HEK293T (cell line): ENCODE results near the gene HEPHL1.

Source experiments
- CTCF ChIA-PET: fragments of 350-600 bp; formaldehyde crosslinking; extraction: SDS; loops from one replicate; lab custom pipeline; 2021; ENCODE audit warnings: antibody characterized with exemption, inconsistent platforms; lab: Yijun Ruan, JAX
- POLR2A ChIA-PET: fragments of 350-600 bp; formaldehyde crosslinking; extraction: SDS; loops from one replicate; lab custom pipeline; 2020; ENCODE audit warnings: antibody characterized with exemption, inconsistent platforms; lab: Yijun Ruan, JAX
- DNase-seq: peaks from one replicate; pipeline ENCODE4 v3.0.0; 2012; ENCODE audit warnings: mixed read lengths; ENCODE audit errors: extremely low spot score
- ARNT ChIP-seq: fragments of 450-650 bp; IDR thresholded peaks from 2 replicates; pipeline ENCODE4 v1.6.1; 2017; ENCODE audit warnings: mild to moderate bottlenecking
- BHLHE40 ChIP-seq: fragments of 450-650 bp; IDR thresholded peaks from 2 replicates; pipeline ENCODE4 v1.6.1; 2016; ENCODE audit warnings: mild to moderate bottlenecking, moderate library complexity, borderline replicate concordance
- CTBP1 ChIP-seq: fragments of 450-650 bp; IDR thresholded peaks from 2 replicates; pipeline ENCODE4 v1.6.1; 2016; ENCODE audit warnings: borderline replicate concordance
- ELF4 ChIP-seq: fragments of 450-650 bp; IDR thresholded peaks from 2 replicates; pipeline ENCODE4 v1.6.1; 2017; ENCODE audit warnings: antibody characterized with exemption
- FOXA1 ChIP-seq: fragments of 450-650 bp; IDR thresholded peaks from 2 replicates; pipeline ENCODE4 v1.6.1; 2016; ENCODE audit warnings: mild to moderate bottlenecking
- FOXK2 ChIP-seq: fragments of 450-650 bp; IDR thresholded peaks from 2 replicates; pipeline ENCODE4 v1.6.1; 2016; ENCODE audit warnings: mild to moderate bottlenecking
- FOXM1 ChIP-seq: fragments of 450-650 bp; IDR thresholded peaks from 2 replicates; pipeline ENCODE4 v1.6.1; 2017; ENCODE audit warnings: mild to moderate bottlenecking, borderline replicate concordance
- HDGF ChIP-seq: fragments of 450-650 bp; IDR thresholded peaks from 2 replicates; pipeline ENCODE4 v1.6.1; 2017; ENCODE audit warnings: antibody characterized with exemption, borderline replicate concordance
- L3MBTL2 ChIP-seq: fragments of 450-650 bp; conservative IDR thresholded peaks from 2 replicates; pipeline ENCODE4 v1.6.1; 2016; ENCODE audit warnings: mild to moderate bottlenecking
- LEF1 ChIP-seq: fragments of 450-650 bp; IDR thresholded peaks from 2 replicates; pipeline ENCODE4 v1.6.1; 2017; ENCODE audit warnings: mild to moderate bottlenecking, borderline replicate concordance
- NFRKB ChIP-seq: fragments of 450-650 bp; IDR thresholded peaks from 2 replicates; pipeline ENCODE4 v1.6.1; 2016; ENCODE audit warnings: mild to moderate bottlenecking, moderate library complexity
- PKNOX1 ChIP-seq: fragments of 450-650 bp; IDR thresholded peaks from 2 replicates; pipeline ENCODE4 v1.6.1; 2016
- SP1 ChIP-seq: fragments of 450-650 bp; IDR thresholded peaks from 2 replicates; pipeline ENCODE4 v1.6.1; 2017
- SUZ12 ChIP-seq: fragments of 450-650 bp; IDR thresholded peaks from 2 replicates; pipeline ENCODE4 v1.6.1; 2016; ENCODE audit warnings: mild to moderate bottlenecking
- TARDBP ChIP-seq: fragments of 450-650 bp; IDR thresholded peaks from 2 replicates; pipeline ENCODE4 v1.6.1; 2016
- ZNF384 ChIP-seq: fragments of 450-650 bp; IDR thresholded peaks from 2 replicates; pipeline ENCODE4 v1.6.1; 2016

The HEPHL1 gene

DNA sequence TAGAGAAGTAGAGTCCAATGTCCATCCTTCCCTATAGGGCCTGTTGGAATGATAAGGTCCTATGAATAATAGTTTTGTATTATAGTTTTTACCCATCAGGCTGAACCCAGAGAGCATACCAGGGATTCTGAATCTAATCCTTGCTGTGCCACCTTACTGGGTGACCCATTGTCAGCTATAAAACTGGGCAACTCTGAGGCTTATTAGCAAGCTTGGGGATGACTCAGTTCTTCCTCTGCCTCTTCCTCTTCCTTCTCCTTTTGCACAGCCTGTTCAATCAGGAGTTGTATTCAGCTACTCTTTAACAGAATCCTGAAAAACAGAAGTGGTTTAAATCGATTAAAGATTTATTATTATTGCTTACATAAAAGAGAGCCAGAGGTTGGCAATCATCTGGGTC, 8.9 kb downstream of the HEPHL1 start:
- CTCF ChIA-PET: no interaction called here
- POLR2A ChIA-PET: interaction anchor here (0.5 kb wide), 1 partner anchor 110 kb away, joined by 3 read pairs; no protein-coding TSS in a partner anchor
- DNase-seq: no peak
- TF ChIP-seq PKNOX1 (no peak), ELF4 (no peak), L3MBTL2 (no peak), ZNF384 (no peak), ARNT (no peak), FOXK2 (no peak), TARDBP (no peak), LEF1 (no peak), SP1 (no peak), HDGF (no peak), CTBP1 (no peak), SUZ12 (no peak)

DNA sequence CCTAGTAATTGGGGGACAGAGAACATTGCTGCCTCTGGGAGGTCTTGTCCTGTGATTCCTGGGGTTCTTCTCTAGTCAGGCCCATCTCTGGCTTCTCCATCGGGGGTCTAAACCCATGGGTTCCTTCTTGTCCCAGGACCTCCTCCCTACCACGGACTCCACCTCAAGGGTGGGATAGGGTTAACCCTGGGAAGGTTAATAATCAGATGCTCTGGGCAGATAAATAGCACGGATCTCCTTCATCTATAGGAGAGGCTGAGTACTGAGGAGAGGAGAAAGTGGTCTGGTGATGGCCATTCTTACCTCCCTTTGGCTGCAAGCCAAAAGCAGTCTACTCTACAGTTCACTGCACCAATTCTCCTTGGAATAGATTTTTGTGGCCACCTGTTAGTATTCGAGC, 10.5 kb downstream of the HEPHL1 start:
- DNase-seq: no peak
- CTCF ChIA-PET: no interaction called here
- POLR2A ChIA-PET: no interaction called here

DNA sequence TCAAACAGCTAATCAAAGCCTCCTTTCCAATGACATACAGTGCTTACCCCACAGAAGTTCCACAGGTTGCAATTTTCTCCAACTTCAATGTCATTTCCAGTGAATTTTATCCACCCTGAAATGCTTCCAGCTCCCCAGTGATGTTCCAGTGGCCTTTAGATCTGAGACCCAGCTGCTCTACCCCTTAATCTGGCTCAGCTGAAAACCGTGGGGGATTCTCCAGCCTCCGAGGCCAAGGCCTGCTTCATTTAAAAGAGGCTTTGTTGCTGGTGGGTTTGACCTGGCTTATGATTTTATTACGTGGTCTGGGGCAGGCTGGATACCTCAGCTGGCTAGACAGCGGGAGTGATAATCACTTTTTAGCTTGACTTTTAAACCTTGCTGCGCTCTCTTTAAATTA, 10.9 kb downstream of the HEPHL1 start:
- TF ChIP-seq ARNT (no peak), TARDBP (no peak), FOXK2 (no peak), HDGF (no peak), CTBP1 (no peak), SUZ12 (no peak), ZNF384 (no peak), ELF4 (no peak), PKNOX1 (no peak), FOXM1 (no peak), LEF1 (no peak), NFRKB (no peak), SP1 (no peak), BHLHE40 (no peak), FOXA1 (no peak), L3MBTL2 (no peak)
- ChIA-PET POLR2A (no interaction called here), CTCF (no interaction called here)
- DNase-seq: no peak

More for the DNA sequence above, 10.5 kb downstream of the HEPHL1 start:
- no peak for TF ChIP-seq FOXA1
- no peak for TF ChIP-seq FOXM1
- TF ChIP-seq TARDBP: no peak

DNA sequence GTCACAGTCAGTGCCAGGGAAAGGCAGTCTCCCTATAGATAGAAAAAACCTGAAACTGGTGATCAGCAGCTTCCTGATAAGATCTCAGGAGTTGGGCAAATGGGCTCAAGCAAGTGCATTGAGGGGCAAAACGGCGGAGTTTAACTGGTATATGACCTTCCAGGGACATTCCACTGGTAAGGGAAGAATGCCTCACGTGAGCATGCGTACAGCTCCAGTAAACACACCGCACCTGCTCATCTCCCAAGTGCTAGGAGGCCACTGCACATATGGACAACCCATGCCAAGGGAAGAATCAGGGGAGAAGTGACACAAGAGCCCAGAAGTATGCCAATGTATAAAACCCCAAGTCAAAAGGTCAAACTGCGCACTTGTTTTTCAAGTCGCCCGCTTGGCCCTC, 11.6 kb downstream of the HEPHL1 start:
- TF ChIP-seq ARNT (no peak), L3MBTL2 (no peak), PKNOX1 (no peak), HDGF (no peak), LEF1 (no peak), TARDBP (no peak), FOXA1 (no peak), BHLHE40 (no peak)
- no peak for DNase-seq
- POLR2A ChIA-PET: no interaction called here
- CTCF ChIA-PET: no interaction called here

GRCh38 chr11:94034207-94034606, 13.1 kb downstream of the HEPHL1 start:
- DNase-seq: no peak
- CTCF ChIA-PET: no interaction called here
- POLR2A ChIA-PET: no interaction called here
- TF ChIP-seq SUZ12: no peak
- no peak for TF ChIP-seq L3MBTL2
- TF ChIP-seq ZNF384: no peak
- TF ChIP-seq FOXM1: no peak
- TF ChIP-seq SP1: no peak
- TF ChIP-seq FOXA1: no peak
- no peak for TF ChIP-seq HDGF
- TF ChIP-seq ELF4: no peak

DNA sequence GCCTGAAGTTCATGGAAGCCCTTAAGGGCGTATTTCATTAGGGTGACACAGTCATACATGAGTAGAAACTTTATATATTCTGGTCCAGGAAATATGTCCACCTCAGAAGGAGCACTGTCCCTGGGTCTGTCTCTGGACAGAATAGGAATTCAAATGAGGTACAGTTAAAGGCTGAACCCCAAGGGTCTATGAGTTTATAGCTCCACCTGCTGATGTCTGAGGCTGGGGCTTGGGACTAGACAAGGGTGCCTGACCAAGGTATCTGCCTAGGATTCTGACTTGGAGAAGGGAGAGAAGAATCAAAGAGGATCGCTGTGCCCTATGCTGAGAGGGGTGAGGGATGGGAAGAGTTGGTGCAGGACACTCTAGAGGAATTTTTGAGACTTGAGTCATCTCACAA, 14.9 kb downstream of the HEPHL1 start:
- POLR2A ChIA-PET: no interaction called here
- TF ChIP-seq FOXA1 (no peak), ELF4 (no peak), LEF1 (no peak), PKNOX1 (no peak), TARDBP (no peak), L3MBTL2 (no peak), FOXM1 (no peak), CTBP1 (no peak), SP1 (no peak), NFRKB (no peak), HDGF (no peak), SUZ12 (no peak), ZNF384 (no peak), FOXK2 (no peak), ARNT (no peak), BHLHE40 (no peak)
- CTCF ChIA-PET: no interaction called here
- DNase-seq: no peak

DNA sequence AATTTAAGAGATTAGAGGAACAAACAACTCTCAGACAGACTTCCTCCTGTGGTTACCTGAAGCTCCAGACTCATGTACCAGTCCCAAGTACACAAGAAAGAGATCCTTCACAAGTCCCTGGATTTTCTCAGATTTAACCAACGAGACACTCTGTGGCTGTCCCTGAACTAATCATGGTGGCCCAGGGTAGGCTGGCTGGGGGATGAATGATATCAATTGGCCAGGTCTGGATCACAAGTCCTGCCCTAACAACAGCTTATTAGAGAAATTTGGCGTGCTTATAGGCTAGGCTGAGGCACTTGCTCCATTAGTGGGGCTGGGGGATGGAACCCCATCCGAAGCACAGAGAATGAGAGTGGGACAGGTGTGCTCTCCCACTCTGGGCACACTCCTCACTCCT, 22.1 kb downstream of the HEPHL1 start:
- TF ChIP-seq TARDBP (no peak), SUZ12 (no peak), L3MBTL2 (no peak), PKNOX1 (no peak), LEF1 (no peak), FOXM1 (no peak), ELF4 (no peak), ZNF384 (no peak), ARNT (no peak), HDGF (no peak), CTBP1 (no peak), NFRKB (no peak)
- POLR2A ChIA-PET: no interaction called here
- DNase-seq: no peak
- CTCF ChIA-PET: no interaction called here
